Natural killer cell treated with Interleukin-12 subunit alpha and Interleukin-12 subunit beta and Interleukin-15 and Interleukin-18, amount 100 ng/mL, for 72 hours (primary cell): ENCODE data around the gene CLSTN2. TPM values are rescaled to one million over a fixed set of nuclear protein-coding genes. Genes with fewer than 3 reads are reported as not detected.

Source experiments
- ATAC-seq, 2 donors: fragments of 150-1000 bp; cut with Tn5 transposase in 1 of 2; sonication (Bioruptor Pico), chemical (Tn5 transposase) in 1 of 2; 2 replicates each; pipeline ENCODE4 v1.10.0; 2021
- DNase-seq: peaks from one replicate; pipeline ENCODE4 v3.0.0; 2022; ENCODE audit warnings: low spot score
- H3K27ac Mint-ChIP-seq, 2 donors: 1 replicate in 1 of 2; 2 replicates in 1 of 2; pipeline ENCODE4 v1.8.0; 2022; ENCODE audit warnings: mixed read lengths in 2 of 2, mild to moderate bottlenecking in 1 of 2, moderate library complexity in 1 of 2
- H3K27me3 Mint-ChIP-seq, 2 donors: 1 replicate in 1 of 2; 2 replicates in 1 of 2; pipeline ENCODE4 v1.8.0; 2022; ENCODE audit warnings: mixed read lengths in 2 of 2
- H3K36me3 Mint-ChIP-seq: one replicate; pipeline ENCODE4 v1.8.0; 2022; ENCODE audit warnings: mixed read lengths
- H3K4me1 Mint-ChIP-seq, 2 donors: 1 replicate in 1 of 2; 2 replicates in 1 of 2; pipeline ENCODE4 v1.8.0; 2022; ENCODE audit warnings: low read depth in 2 of 2, mixed read lengths in 2 of 2, mild to moderate bottlenecking in 1 of 2
- H3K4me3 Mint-ChIP-seq: one replicate; pipeline ENCODE4 v1.8.0; 2022; ENCODE audit warnings: mixed read lengths
- H3K9me3 Mint-ChIP-seq: 2 replicates; pipeline ENCODE4 v1.8.0; 2022; ENCODE audit warnings: mixed read lengths
- total RNA-seq, 2 donors: library from RNA; stranded (reverse); gene quantifications; one replicate each; pipeline ENCODE4 v1.2.3, GENCODE V29; 2022

Gene CLSTN2
- total RNA-seq, 2 donors from 2014 or later = not detected

DNA sequence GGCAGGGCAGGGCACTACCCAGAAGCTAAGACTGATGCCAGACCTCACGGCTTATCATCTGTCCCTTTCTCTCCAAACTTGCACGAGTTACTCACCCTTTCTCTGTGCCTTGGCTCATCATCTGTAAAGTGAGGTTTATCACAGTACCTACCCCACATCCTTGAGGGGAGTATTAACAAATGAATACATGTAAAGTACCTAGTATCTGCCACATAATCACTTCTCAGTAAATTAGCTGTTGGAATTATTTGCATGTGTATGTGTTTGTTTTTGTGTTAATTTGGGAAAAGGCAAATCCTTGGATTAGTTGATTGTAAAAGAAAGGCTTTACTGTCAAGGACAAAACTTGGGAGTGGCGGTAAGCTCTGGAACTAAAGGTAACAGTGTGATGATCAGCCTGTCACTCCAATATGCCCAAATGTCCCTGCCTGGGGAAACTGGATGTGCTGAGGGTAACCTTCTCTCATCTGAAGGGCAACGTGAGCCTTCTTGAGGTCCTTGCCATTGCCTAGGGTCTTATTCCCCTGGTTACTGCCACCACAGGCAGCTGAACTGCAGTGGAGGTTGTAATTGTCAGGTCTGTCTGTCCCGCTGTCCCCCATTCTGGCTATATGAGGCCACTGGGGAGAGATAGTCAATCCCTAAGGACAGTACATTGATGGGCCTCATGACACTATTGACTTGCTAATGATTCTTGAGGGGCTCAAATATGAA, 269.4 kb downstream of the CLSTN2 start:
- ATAC-seq = no peak

DNA sequence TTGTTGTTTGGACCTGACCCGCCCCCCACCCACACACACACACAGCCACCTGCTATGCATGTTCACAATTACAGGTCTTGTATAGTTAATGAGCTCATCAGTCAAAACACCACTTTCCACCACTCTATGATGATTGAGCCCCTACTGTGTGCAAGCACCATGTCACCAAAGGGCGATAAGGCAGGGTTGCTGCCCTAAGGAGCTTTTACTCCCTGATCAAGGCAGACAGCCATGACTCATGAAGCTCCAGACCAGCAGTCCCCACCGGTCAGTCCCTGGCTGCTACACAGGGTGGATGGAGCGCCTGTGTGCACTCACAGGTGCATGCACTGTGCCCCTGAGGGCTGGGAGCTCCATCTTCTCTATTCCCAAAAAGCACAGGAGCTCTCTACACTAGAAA, 270.6 kb downstream of the CLSTN2 start:
- ATAC-seq (no peak), DNase-seq (no peak)
- Mint-ChIP-seq H3K4me1 (no peaks in the 10 kb centered on the region), H3K27me3 (peaks cover 15 to 33% of the 10 kb centered on the region in 2 donors), H3K4me3 (no peak overlapping the region), H3K36me3 (no peaks in the 10 kb centered on the region), H3K27ac (no peak overlapping the region), H3K9me3 (peaks cover 4% of the 10 kb centered on the region)

More for the DNA sequence above, 269.4 kb downstream of the CLSTN2 start:
- no peaks in the 10 kb centered on the region for H3K4me1 Mint-ChIP-seq
- DNase-seq = no peak
- no peak overlapping the region for H3K27ac Mint-ChIP-seq
- peaks cover 13 to 33% of the 10 kb centered on the region in 2 donors for H3K27me3 Mint-ChIP-seq
- no peaks in the 10 kb centered on the region for H3K36me3 Mint-ChIP-seq
- peaks cover 4% of the 10 kb centered on the region for H3K9me3 Mint-ChIP-seq
- H3K4me3 Mint-ChIP-seq = no peak overlapping the region

- no peaks in the 10 kb centered on the region for H3K36me3 Mint-ChIP-seq
- peaks cover 16 to 27% of the 10 kb centered on the region in 2 donors for H3K27me3 Mint-ChIP-seq
- H3K4me1 Mint-ChIP-seq = no peaks in the 10 kb centered on the region
- no peak overlapping the region for H3K27ac Mint-ChIP-seq
- DNase-seq (no peak), ATAC-seq (peak in 1 of 2 donors; percentile 35)
- no peak overlapping the region for H3K4me3 Mint-ChIP-seq
- H3K9me3 Mint-ChIP-seq = peaks cover 4% of the 10 kb centered on the region
Observed at GRCh38 chr3:140206196-140207040, 271.4 kb downstream of the CLSTN2 start.

GRCh38 chr3:140207541-140207940, 272.6 kb downstream of the CLSTN2 start:
- Mint-ChIP-seq H3K36me3 (no peaks in the 10 kb centered on the region), H3K9me3 (no peaks in the 10 kb centered on the region), H3K27ac (no peak overlapping the region), H3K4me1 (no peaks in the 10 kb centered on the region), H3K4me3 (no peak overlapping the region), H3K27me3 (peaks cover 11 to 20% of the 10 kb centered on the region in 2 donors)
- no peak for DNase-seq
- no peak for ATAC-seq

DNA sequence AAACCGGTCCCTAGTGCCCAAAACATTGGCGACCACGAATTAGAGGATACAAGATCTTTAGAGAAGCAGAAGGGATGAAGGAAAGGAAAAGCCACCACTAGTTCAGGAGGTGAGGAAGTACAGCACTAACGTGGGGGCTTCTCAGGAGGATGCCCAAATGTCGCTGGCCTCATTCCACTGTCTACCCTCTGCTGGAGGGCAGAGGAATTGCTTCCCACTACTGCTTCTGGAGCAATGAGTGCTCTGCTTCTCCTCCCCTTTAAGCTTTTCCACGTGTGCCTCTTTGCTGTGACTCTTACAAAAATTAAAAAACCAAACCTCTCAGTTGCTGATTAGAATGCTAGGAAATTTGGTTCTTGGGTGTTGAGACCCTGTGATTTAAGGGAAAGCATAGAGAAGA, 281.3 kb downstream of the CLSTN2 start:
- Mint-ChIP-seq H3K36me3 (no peaks in the 10 kb centered on the region), H3K9me3 (no peaks in the 10 kb centered on the region), H3K4me1 (no peaks in the 10 kb centered on the region), H3K27me3 (peaks cover 4 to 28% of the 10 kb centered on the region in 2 donors), H3K4me3 (no peak overlapping the region), H3K27ac (no peak overlapping the region)
- DNase-seq (no peak), ATAC-seq (no peak)

DNA sequence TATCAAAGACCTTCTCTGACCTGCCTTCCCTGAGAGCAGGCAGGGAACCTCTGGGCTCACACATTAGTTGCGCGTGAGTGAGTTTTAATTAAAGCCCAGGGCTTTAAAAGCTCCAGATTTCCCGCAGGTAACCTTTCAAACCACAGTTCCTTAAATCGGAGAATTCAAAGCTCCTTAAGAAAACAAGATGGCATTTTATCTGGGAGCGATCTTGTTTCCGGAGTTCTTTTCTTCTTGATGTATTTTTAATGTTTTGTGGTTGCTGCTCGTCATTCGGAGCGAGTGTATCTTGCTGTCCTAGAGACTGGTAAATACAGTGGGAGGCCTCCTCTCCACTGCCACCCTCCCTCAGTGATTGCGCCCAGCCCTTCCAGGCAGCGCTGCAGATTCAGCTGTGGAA, 284.3 kb downstream of the CLSTN2 start:
- Mint-ChIP-seq H3K4me3 (no peak overlapping the region), H3K27ac (no peak overlapping the region), H3K4me1 (no peaks in the 10 kb centered on the region), H3K36me3 (no peaks in the 10 kb centered on the region), H3K27me3 (peaks cover 7 to 37% of the 10 kb centered on the region in 2 donors), H3K9me3 (no peaks in the 10 kb centered on the region)
- no peak for DNase-seq
- peak in 1 of 2 donors; percentile 32 for ATAC-seq

DNA sequence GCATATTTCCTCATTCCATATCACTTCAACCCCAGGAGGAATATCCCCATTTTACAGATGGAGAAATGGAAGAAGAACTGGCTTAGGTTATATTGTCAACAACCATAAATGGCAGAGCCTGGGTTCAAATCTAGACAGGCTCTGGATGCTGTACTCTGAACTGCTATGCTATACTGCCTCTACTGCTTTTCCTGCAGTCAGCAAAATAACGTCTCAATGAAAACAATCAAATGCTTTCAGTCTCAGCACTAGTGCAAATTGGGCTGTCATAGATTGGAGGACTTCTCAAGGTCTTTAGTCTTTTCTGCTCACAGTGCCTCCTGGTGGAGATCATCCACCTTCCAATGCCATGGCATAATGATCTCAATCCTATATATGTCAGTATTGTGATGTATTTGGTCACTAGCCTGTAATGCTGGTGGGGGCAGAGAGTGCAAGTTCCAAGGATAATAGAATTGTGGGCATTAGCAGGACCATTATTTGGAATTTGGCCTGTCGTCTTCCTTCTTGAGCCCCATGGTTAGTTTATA, 285.0 kb downstream of the CLSTN2 start:
- DNase-seq = no peak
- no peak overlapping the region for H3K27ac Mint-ChIP-seq
- H3K4me1 Mint-ChIP-seq = no peaks in the 10 kb centered on the region
- ATAC-seq = no peak
- no peaks in the 10 kb centered on the region for H3K36me3 Mint-ChIP-seq
- H3K9me3 Mint-ChIP-seq = no peaks in the 10 kb centered on the region
- H3K27me3 Mint-ChIP-seq = peaks cover 7 to 34% of the 10 kb centered on the region in 2 donors
- H3K4me3 Mint-ChIP-seq = no peak overlapping the region

DNA sequence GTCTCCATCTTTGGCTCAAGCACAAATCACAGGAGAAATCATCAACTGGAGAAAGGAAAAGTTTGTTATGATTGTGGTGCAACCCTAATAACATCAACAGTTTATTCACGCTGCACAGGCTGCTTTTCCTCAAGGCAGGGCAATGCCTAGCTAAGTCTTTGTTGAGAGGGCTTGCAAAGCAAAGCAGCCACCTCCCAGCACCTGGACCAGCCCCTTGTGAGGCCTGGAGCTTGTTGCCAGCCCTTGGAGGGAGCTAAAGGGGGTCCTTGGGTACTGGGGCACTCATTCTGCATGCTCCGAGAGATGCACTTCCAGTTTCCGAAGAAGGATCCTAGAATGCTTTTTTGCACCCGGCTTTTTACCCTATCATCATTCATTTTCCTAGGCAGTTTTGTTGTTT, 288.2 kb downstream of the CLSTN2 start:
- Mint-ChIP-seq H3K27ac (no peak overlapping the region), H3K27me3 (peaks cover 3 to 23% of the 10 kb centered on the region in 2 donors)

DNA sequence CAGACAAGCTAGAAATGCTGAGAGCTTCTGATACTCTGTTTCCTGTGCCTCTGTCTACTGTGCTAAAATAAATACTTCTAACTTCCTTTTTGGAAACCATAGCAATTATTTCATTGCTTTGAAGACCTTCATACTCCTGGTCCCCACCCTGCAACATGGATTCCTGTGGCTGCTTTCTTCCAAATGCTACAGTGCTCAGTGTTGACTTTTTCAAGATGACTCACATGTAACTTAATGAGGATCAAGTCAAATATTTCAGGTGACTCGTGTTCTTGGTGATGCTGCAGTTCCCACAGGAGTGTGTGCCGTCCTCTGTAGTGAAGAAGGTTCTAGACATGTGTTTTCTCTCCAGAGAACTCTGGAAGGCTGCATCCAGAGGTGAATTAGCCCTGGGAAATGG, 288.6 kb downstream of the CLSTN2 start:
- Mint-ChIP-seq H3K4me3 (no peak overlapping the region), H3K4me1 (no peaks in the 10 kb centered on the region), H3K27ac (no peak overlapping the region), H3K36me3 (peaks cover 4% of the 10 kb centered on the region), H3K27me3 (peaks cover 3 to 26% of the 10 kb centered on the region in 2 donors), H3K9me3 (peaks cover 7% of the 10 kb centered on the region)
- ATAC-seq = no peak
- no peak for DNase-seq

More for the DNA sequence above, 288.2 kb downstream of the CLSTN2 start:
- Mint-ChIP-seq H3K36me3 (peaks cover 3% of the 10 kb centered on the region), H3K4me3 (no peak overlapping the region), H3K9me3 (peaks cover 3% of the 10 kb centered on the region), H3K4me1 (no peaks in the 10 kb centered on the region)
- peak in 1 of 2 donors; percentile 43 for ATAC-seq
- no peak for DNase-seq

- Mint-ChIP-seq H3K9me3 (peaks cover 7% of the 10 kb centered on the region), H3K4me1 (no peaks in the 10 kb centered on the region), H3K36me3 (peaks cover 4% of the 10 kb centered on the region), H3K27ac (no peak overlapping the region), H3K4me3 (no peak overlapping the region), H3K27me3 (peaks cover 3 to 26% of the 10 kb centered on the region in 2 donors)
- ATAC-seq = no peak
- no peak for DNase-seq
Observed at GRCh38 chr3:140224307-140224706, 289.3 kb downstream of the CLSTN2 start.

- DNase-seq (no peak), ATAC-seq (no peak)
- Mint-ChIP-seq H3K27me3 (peaks cover 3 to 19% of the 10 kb centered on the region in 2 donors), H3K4me3 (no peak overlapping the region), H3K9me3 (peaks cover 11% of the 10 kb centered on the region), H3K4me1 (no peaks in the 10 kb centered on the region), H3K36me3 (peaks cover 4% of the 10 kb centered on the region), H3K27ac (no peak overlapping the region)
Observed at GRCh38 chr3:140225996-140226395, 291.0 kb downstream of the CLSTN2 start.

GRCh38 chr3:140233702-140234101, 298.7 kb downstream of the CLSTN2 start:
- H3K9me3 Mint-ChIP-seq = peaks cover 14% of the 10 kb centered on the region
- H3K27me3 Mint-ChIP-seq = peaks cover 9 to 39% of the 10 kb centered on the region in 2 donors
- H3K27ac Mint-ChIP-seq = no peak overlapping the region
- ATAC-seq (no peak), DNase-seq (no peak)
- no peak overlapping the region for H3K4me3 Mint-ChIP-seq
- H3K4me1 Mint-ChIP-seq = no peaks in the 10 kb centered on the region
- H3K36me3 Mint-ChIP-seq = no peaks in the 10 kb centered on the region

GRCh38 chr3:140234256-140234655, 299.3 kb downstream of the CLSTN2 start:
- Mint-ChIP-seq H3K9me3 (peaks cover 14% of the 10 kb centered on the region), H3K4me1 (no peaks in the 10 kb centered on the region), H3K27me3 (peaks cover 9 to 39% of the 10 kb centered on the region in 2 donors), H3K36me3 (no peaks in the 10 kb centered on the region), H3K27ac (no peak overlapping the region), H3K4me3 (no peak overlapping the region)
- DNase-seq = no peak
- ATAC-seq = no peak
